ENCODE data around the gene SENP3.

DNA sequence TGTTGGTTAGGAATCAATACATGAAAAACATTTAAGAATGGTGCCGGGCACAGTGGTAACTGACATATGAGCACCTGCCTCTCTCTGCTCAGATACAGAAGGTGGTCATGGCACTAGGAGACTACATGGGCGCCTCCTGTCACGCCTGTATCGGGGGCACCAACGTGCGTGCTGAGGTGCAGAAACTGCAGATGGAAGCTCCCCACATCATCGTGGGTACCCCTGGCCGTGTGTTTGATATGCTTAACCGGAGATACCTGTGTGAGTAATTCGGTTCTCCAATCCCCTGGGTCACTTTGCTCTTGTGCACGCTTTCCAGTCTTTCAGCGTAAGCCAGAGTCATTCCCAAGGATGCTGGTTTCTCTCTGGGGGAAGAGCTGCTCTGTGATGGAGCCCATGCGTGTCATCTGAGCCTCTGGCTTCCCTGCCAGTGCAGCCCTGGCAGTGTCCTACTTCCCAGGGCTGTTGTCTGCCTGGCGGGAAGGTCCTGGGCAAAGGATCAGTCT is 14.8 kb downstream of the SENP3 start:
- TF ChIP-seq RCOR1 (IDR thresholded peaks at IDR 0.05; ENCODE audit: insufficient replicate concordance, low read length) (no peak), RFX5 (IDR thresholded peaks at IDR 0.05; ENCODE audit: low read depth, low read length) (no peak), MAFK (IDR thresholded peaks at IDR 0.05; ENCODE audit: low read depth, low read length) (no peak), POLR2A (IDR thresholded peaks at IDR 0.05; ENCODE audit: low read depth, low read length) (no peak; the same call in 1 of the 2 replicates), MXI1 (IDR thresholded peaks at IDR 0.05; ENCODE audit: borderline replicate concordance, low read depth, low read length) (no peak), RAD21 (IDR thresholded peaks at IDR 0.05; ENCODE audit: low read length) (no peak), FOS (IDR thresholded peaks at IDR 0.05; ENCODE audit: low read depth, low read length) (no peak), BHLHE40 (IDR thresholded peaks at IDR 0.05; ENCODE audit: low read depth, low read length) (no peak), CHD1 (IDR thresholded peaks at IDR 0.05; ENCODE audit: low read depth, low read length) (no peak), ELK1 (IDR thresholded peaks at IDR 0.05; ENCODE audit: borderline replicate concordance, low read depth, low read length) (no peak)
- TF ChIP-seq, protein P1, sequence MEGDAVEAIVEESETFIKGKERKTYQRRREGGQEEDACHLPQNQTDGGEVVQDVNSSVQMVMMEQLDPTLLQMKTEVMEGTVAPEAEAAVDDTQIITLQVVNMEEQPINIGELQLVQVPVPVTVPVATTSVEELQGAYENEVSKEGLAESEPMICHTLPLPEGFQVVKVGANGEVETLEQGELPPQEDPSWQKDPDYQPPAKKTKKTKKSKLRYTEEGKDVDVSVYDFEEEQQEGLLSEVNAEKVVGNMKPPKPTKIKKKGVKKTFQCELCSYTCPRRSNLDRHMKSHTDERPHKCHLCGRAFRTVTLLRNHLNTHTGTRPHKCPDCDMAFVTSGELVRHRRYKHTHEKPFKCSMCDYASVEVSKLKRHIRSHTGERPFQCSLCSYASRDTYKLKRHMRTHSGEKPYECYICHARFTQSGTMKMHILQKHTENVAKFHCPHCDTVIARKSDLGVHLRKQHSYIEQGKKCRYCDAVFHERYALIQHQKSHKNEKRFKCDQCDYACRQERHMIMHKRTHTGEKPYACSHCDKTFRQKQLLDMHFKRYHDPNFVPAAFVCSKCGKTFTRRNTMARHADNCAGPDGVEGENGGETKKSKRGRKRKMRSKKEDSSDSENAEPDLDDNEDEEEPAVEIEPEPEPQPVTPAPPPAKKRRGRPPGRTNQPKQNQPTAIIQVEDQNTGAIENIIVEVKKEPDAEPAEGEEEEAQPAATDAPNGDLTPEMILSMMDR (conservative IDR thresholded peaks at IDR 0.05; ENCODE audit: low read depth, low read length), result no peak

Data from IMR-90 (cell line).